Pancreas (tissue), 10 donors: Measurements from ENCODE around the gene PIGM. TPM values are rescaled to one million over a fixed set of nuclear protein-coding genes. Genes with fewer than 3 reads are reported as not detected.
A peak's percentile ranks its signal among the peaks of the same experiment; 100 is the strongest.

Source experiments
- ATAC-seq, 4 donors: fragments of 200-7000 bp; cut with Tn5 transposase; one replicate each; pipeline versions ENCODE4 v1.8.0 to v1.9.1; 2020; ENCODE audit warnings: mild to moderate bottlenecking in 4 of 4, moderate library complexity in 4 of 4
- DNase-seq, 6 donors: peaks; one replicate each; pipeline ENCODE4 v3.0.0-alpha.2; 2020
- FAIRE-seq: peaks from 2 replicates; lab custom pipeline; 2012; peaks lifted over from hg19 to GRCh38; lab: Jason Lieb, UNC
- H3K27ac ChIP-seq, 4 donors: fragments of 200-600 bp; sonication (generic); 1 replicate in 3 of 4; 2 replicates in 1 of 4; pipeline versions ENCODE4 v1.5.0 to v1.8.0; 2020
- H3K27me3 ChIP-seq, 4 donors: fragments of 200-600 bp; one replicate each; pipeline ENCODE4 v1.8.0; 2021
- H3K36me3 ChIP-seq, 3 donors: fragments of 200-600 bp; sonication (generic) in 1 of 3; one replicate each; pipeline versions ENCODE4 v1.5.0 to v1.8.0; 2020 to 2021
- H3K4me1 ChIP-seq, 3 donors: fragments of 200-600 bp; one replicate each; pipeline ENCODE4 v1.8.0; 2021
- H3K4me3 ChIP-seq, 4 donors: fragments of 200-600 bp; sonication (generic) in 2 of 4; one replicate each; pipeline versions ENCODE4 v1.5.0 to v1.8.0; 2020 to 2021
- H3K9me3 ChIP-seq, 4 donors: fragments of 200-600 bp; one replicate each; pipeline ENCODE4 v1.8.0; 2021
- CTCF ChIP-seq, 4 donors: fragments of 200-600 bp; sonication (generic) in 3 of 4; IDR thresholded peaks; one replicate each; pipeline versions ENCODE4 v1.5.0 to v1.8.0; 2021; ENCODE audit warnings: antibody characterized with exemption in 4 of 4
- WGBS, 2 donors: extraction: QIAGEN DNeasy Blood & Tissue Kit; methylation state at CpG; one replicate each; pipeline ENCODE4 v1.1.7; 2013; 5-methylcytosine and 5-hydroxymethylcytosine counted together
- intact Hi-C, 3 donors: fragments of 100-400 bp; cut with DNase I; formaldehyde crosslinking; loops; one replicate each; pipeline versions ENCODE4 v1.11.1 to v1.14.2; 2022
- polyA plus RNA-seq, 2 donors: library from polyadenylated mRNA; stranded (reverse); fragments of 200-250 nt; gene quantifications; one replicate each; pipeline ENCODE4 v1.2.3, GENCODE V29; 2013
- total RNA-seq, 6 donors: library from RNA; stranded (reverse); fragmentation: NEBNext Ultra II Directional in 4 of 6; extraction: Animal tissue kit (Norgen Biotek cat#: 25700) in 4 of 6; gene quantifications; one replicate each; pipeline versions ENCODE4 v1.2.1 to v1.2.4, GENCODE V29; 2021 to 2023
- donor health status: healthy with polysubstance abuse.
- donor health status: DM: no; HTN: no; CAD: no; lungs with moderate emphysema.
- donor health status: DM: no; HTN: no; CAD: no.
- donor health status: control.
- donor health status: control.
- donor health status: Bipolar disorder and iron deficiency.
- donor health status: DM: yes; HTN: yes; CAD: no.
- donor health status: DM: no; HTN: no; CAD: no.
- donor health status: DM: no; HTN: no; CAD: no.
- donor health status: DM: yes; HTN: yes; CAD: no.

PIGM gene
- total and polyA plus RNA-seq, 8 donors: 2.7 to 7.6 (median 4.6) TPM

- 79 to 85% methylated on average over 5 of the region's 5 CpGs for WGBS, 2 donors
- H3K27ac ChIP-seq: no peak overlapping the region
- FAIRE-seq: no peak
- H3K4me1 ChIP-seq: no peaks in the 10 kb centered on the region
- intact Hi-C loops: no loop called here
- H3K36me3 ChIP-seq: no peaks in the 10 kb centered on the region
- H3K9me3 ChIP-seq: no peaks in the 10 kb centered on the region
- TF ChIP-seq CTCF (IDR thresholded peaks at IDR 0.05): no peak
- ATAC-seq: no peak
- no peak overlapping the region for H3K4me3 ChIP-seq
- DNase-seq: no peak
- H3K27me3 ChIP-seq: no peaks in the 10 kb centered on the region
Observed at GRCh38 chr1:159990005-159990404, 41.8 kb downstream of the PIGM start.

GRCh38 chr1:159989581-159989980 is 42.2 kb downstream of the PIGM start:
- Histone ChIP-seq H3K27ac (no peak overlapping the region), H3K4me3 (no peak overlapping the region), H3K36me3 (no peaks in the 10 kb centered on the region), H3K4me1 (no peaks in the 10 kb centered on the region), H3K27me3 (no peaks in the 10 kb centered on the region), H3K9me3 (no peaks in the 10 kb centered on the region)
- ATAC-seq (no peak), DNase-seq (no peak), FAIRE-seq (no peak)
- 75 to 85% methylated on average over 3 of the region's 3 CpGs for WGBS, 2 donors
- no peak for TF ChIP-seq CTCF (IDR thresholded peaks at IDR 0.05)
- intact Hi-C loops: no loop called here

DNA sequence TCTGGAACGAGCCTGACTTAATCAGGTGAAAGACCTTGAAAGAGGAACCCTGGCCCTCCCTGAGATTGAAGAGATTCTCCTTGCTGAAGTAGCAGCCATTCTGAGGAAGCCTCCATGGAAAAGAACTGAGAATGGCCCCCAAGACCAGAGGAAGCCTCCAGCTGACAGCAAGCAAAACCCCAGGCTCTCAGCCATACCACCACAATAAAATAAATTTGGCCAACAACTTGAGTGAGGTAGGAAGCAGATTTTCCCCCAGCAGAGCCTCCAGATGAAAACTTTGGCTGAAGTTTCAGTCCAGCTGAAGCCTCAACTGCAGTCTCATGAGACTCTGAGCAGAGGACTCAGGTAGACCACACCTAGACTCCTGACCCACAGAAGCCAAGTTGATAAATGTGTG is 43.8 kb downstream of the PIGM start:
- FAIRE-seq: no peak
- Histone ChIP-seq H3K4me3 (no peak overlapping the region), H3K36me3 (no peaks in the 10 kb centered on the region), H3K9me3 (no peaks in the 10 kb centered on the region), H3K27ac (no peak overlapping the region), H3K27me3 (no peaks in the 10 kb centered on the region), H3K4me1 (no peaks in the 10 kb centered on the region)
- intact Hi-C loops: no loop called here
- 42 to 43% methylated on average over 1 of the region's 1 CpG for WGBS, 2 donors
- no peak for DNase-seq
- TF ChIP-seq CTCF (IDR thresholded peaks at IDR 0.05): no peak
- no peak for ATAC-seq

GRCh38 chr1:159987186-159987585 is 44.6 kb downstream of the PIGM start:
- Histone ChIP-seq H3K27ac (no peak overlapping the region), H3K4me1 (no peaks in the 10 kb centered on the region), H3K36me3 (no peaks in the 10 kb centered on the region), H3K9me3 (no peaks in the 10 kb centered on the region), H3K4me3 (no peak overlapping the region), H3K27me3 (no peaks in the 10 kb centered on the region)
- FAIRE-seq: no peak
- no peak for ATAC-seq
- no peak for TF ChIP-seq CTCF (IDR thresholded peaks at IDR 0.05)
- intact Hi-C loops: no loop called here
- DNase-seq: no peak
- WGBS, 2 donors: 77 to 83% methylated on average over 4 of the region's 4 CpGs

DNA sequence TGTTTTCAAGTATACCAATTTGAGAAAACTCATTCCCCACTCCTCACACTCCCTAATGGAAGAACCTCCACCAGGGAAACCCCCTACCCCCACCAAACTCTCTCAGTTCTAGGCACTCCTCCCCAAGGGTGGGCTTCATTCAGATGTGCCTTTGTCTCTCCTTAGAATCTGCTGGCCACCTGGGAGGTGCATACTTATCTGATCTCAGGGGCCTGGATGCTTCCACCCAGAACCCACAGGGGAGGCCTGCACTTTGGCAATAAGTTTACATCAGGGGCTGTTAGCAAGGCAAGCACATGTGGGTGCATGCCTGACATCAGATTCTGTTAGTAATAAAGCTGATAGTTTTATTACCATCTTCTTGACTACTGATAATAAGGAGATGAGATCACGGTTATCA is 45.3 kb downstream of the PIGM start:
- ATAC-seq: no peak
- Histone ChIP-seq H3K4me1 (no peaks in the 10 kb centered on the region), H3K4me3 (no peak overlapping the region), H3K27me3 (no peaks in the 10 kb centered on the region), H3K27ac (no peak overlapping the region), H3K9me3 (no peaks in the 10 kb centered on the region), H3K36me3 (no peaks in the 10 kb centered on the region)
- no peak for TF ChIP-seq CTCF (IDR thresholded peaks at IDR 0.05)
- intact Hi-C loops: no loop called here
- peak in 1 of 6 donors; percentile 1 for DNase-seq
- WGBS, 2 donors: 90 to 92% methylated on average over 1 of the region's 1 CpG
- FAIRE-seq: no peak
